SK-N-SH treated with all-trans-retinoic acid at 6 μM for 48 hours (cell line): ENCODE results near the gene NECTIN4.

Source experiments
- ARNTL ChIP-seq: fragments of 450-650 bp; formaldehyde crosslinking; IDR thresholded peaks from 2 replicates; pipeline ENCODE4 v1.5.0; 2020; ENCODE audit warnings: low read depth, mild to moderate bottlenecking, moderate library complexity, borderline replicate concordance
- BACH2 ChIP-seq: fragments of 250-450 bp; sonication (Bioruptor Pico); IDR thresholded peaks from 2 replicates; pipeline ENCODE4 v1.9.0; 2021; ENCODE audit warnings: mild to moderate bottlenecking, borderline replicate concordance
- OSR1 ChIP-seq: fragments of 250-450 bp; sonication (Bioruptor Pico); IDR thresholded peaks from 2 replicates; pipeline ENCODE4 v1.8.0; 2022; ENCODE audit warnings: moderate library complexity, mild to moderate bottlenecking, inconsistent platforms
- PPARA ChIP-seq: fragments of 250-450 bp; sonication (Bioruptor Pico); IDR thresholded peaks from 2 replicates; pipeline ENCODE4 v1.5.0; 2020; ENCODE audit warnings: mild to moderate bottlenecking, borderline replicate concordance
- SNAI2 ChIP-seq: fragments of 250-450 bp; sonication (Bioruptor Pico); IDR thresholded peaks from 2 replicates; pipeline ENCODE4 v1.5.0; 2020; ENCODE audit warnings: mild to moderate bottlenecking, moderate library complexity
- ZFP3 ChIP-seq: fragments of 250-450 bp; sonication (Bioruptor Pico); IDR thresholded peaks from 2 replicates; pipeline ENCODE4 v1.5.0; 2020; ENCODE audit warnings: mild to moderate bottlenecking, moderate library complexity
- ZNF565 ChIP-seq: fragments of 450-650 bp; formaldehyde crosslinking; conservative IDR thresholded peaks from 2 replicates; pipeline ENCODE4 v1.5.0; 2020; ENCODE audit warnings: low read depth, mild to moderate bottlenecking, moderate library complexity
- ZNF70 ChIP-seq: fragments of 450-650 bp; formaldehyde crosslinking; IDR thresholded peaks from 2 replicates; pipeline ENCODE4 v1.5.0; 2020; ENCODE audit warnings: mild to moderate bottlenecking, moderate library complexity
- ZNF8 ChIP-seq: fragments of 450-650 bp; formaldehyde crosslinking; IDR thresholded peaks from 2 replicates; pipeline ENCODE4 v1.5.0; 2020; ENCODE audit warnings: mild to moderate bottlenecking, moderate library complexity
- TF ChIP-seq, protein P1 (sequence below): fragments of 250-450 bp; sonication (Bioruptor Pico); IDR thresholded peaks from 2 replicates; pipeline ENCODE4 v1.5.1; 2021; ENCODE audit warnings: mild to moderate bottlenecking, moderate library complexity

GRCh38 chr1:161052899-161053298 lies 36.5 kb downstream of the NECTIN4 start:
- TF ChIP-seq ZNF70 (no peak), SNAI2 (CRISPR knock-in tag) (no peak), OSR1 (CRISPR knock-in tag) (no peak), ZFP3 (CRISPR knock-in tag) (no peak), BACH2 (no peak), ZNF565 (CRISPR knock-in tag) (no peak), ARNTL (CRISPR knock-in tag) (no peak), ZNF8 (no peak), PPARA (CRISPR knock-in tag) (no peak)
- TF ChIP-seq, protein P1, sequence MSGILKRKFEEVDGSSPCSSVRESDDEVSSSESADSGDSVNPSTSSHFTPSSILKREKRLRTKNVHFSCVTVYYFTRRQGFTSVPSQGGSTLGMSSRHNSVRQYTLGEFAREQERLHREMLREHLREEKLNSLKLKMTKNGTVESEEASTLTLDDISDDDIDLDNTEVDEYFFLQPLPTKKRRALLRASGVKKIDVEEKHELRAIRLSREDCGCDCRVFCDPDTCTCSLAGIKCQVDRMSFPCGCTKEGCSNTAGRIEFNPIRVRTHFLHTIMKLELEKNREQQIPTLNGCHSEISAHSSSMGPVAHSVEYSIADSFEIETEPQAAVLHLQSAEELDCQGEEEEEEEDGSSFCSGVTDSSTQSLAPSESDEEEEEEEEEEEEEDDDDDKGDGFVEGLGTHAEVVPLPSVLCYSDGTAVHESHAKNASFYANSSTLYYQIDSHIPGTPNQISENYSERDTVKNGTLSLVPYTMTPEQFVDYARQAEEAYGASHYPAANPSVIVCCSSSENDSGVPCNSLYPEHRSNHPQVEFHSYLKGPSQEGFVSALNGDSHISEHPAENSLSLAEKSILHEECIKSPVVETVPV (CRISPR knock-in tag) = no peak
